Aorta (tissue), 5 donors: ENCODE measurements around the gene SLC12A4. TPM values are rescaled to one million over a fixed set of nuclear protein-coding genes. Genes with fewer than 3 reads are reported as not detected.
A peak's percentile ranks its signal among the peaks of the same experiment; 100 is the strongest.

Source experiments
- ATAC-seq: fragments of 200-7000 bp; cut with Tn5 transposase; one replicate; pipeline ENCODE4 v1.9.1; 2022; ENCODE audit warnings: moderate library complexity; ENCODE audit not compliant: low FRiP score
- DNase-seq, 2 donors: peaks; one replicate each; pipeline ENCODE4 v3.0.0-alpha.2; 2020
- H3K27ac ChIP-seq, 2 donors: one replicate each; pipeline ENCODE4 v1.5.1; 2013; ENCODE audit warnings: low read length in 2 of 2, mild to moderate bottlenecking in 2 of 2, moderate library complexity in 2 of 2, control low read depth in 1 of 2, inconsistent platforms in 1 of 2, low read depth in 1 of 2
- H3K27me3 ChIP-seq, 2 donors: one replicate each; pipeline ENCODE4 v1.6.1; 2013; ENCODE audit warnings: control low read depth in 1 of 2, low read length in 1 of 2, mild to moderate bottlenecking in 1 of 2, moderate library complexity in 1 of 2; ENCODE audit not compliant: insufficient read depth in 2 of 2, control insufficient read depth in 1 of 2
- H3K36me3 ChIP-seq, 2 donors: one replicate each; pipeline ENCODE4 v1.6.1; 2013; ENCODE audit warnings: control low read depth in 1 of 2, low read length in 1 of 2, mild to moderate bottlenecking in 1 of 2; ENCODE audit not compliant: insufficient read depth in 2 of 2, control insufficient read depth in 1 of 2
- H3K4me1 ChIP-seq, 2 donors: one replicate each; pipeline ENCODE4 v1.6.1; 2013; ENCODE audit warnings: low read length in 2 of 2, control low read depth in 1 of 2, mild to moderate bottlenecking in 1 of 2, moderate library complexity in 1 of 2; ENCODE audit not compliant: insufficient read depth in 2 of 2, control insufficient read depth in 1 of 2
- H3K4me3 ChIP-seq, 2 donors: one replicate each; pipeline ENCODE4 v1.5.1; 2013; ENCODE audit warnings: low read length in 2 of 2, control low read depth in 1 of 2, mild to moderate bottlenecking in 1 of 2
- H3K9me3 ChIP-seq: one replicate; pipeline ENCODE4 v1.6.1; 2013; ENCODE audit warnings: mild to moderate bottlenecking, low read length; ENCODE audit not compliant: control insufficient read depth
- WGBS, 2 donors: extraction: QIAGEN DNeasy Blood & Tissue Kit; methylation state at CpG; one replicate each; pipeline ENCODE4 v1.1.7; 2013; 5-methylcytosine and 5-hydroxymethylcytosine counted together
- intact Hi-C, 2 donors: fragments of 100-400 bp; cut with DNase I; formaldehyde crosslinking; loops; one replicate each; pipeline versions ENCODE4 v1.14.2 to v1.15.0; 2022
- polyA plus RNA-seq, 2 donors: library from polyadenylated mRNA; stranded (reverse); fragments of 200-250 nt; gene quantifications; one replicate each; pipeline ENCODE4 v1.2.3, GENCODE V29; 2013
- total RNA-seq, 2 donors: library from RNA; stranded (reverse); fragmentation: NEBNext Ultra II Directional; extraction: Animal tissue kit (Norgen Biotek cat#: 25700); gene quantifications; one replicate each; pipeline ENCODE4 v1.2.1, GENCODE V29; 2021
- donor health status: healthy with polysubstance abuse.
- donor health status: Bipolar disorder and iron deficiency.
- donor health status: DM: no; HTN: no; CAD: no.
- donor health status: DM: no; HTN: no; CAD: no.
- donor health status: DM: yes; HTN: yes; CAD: no.

Gene SLC12A4
- total and polyA plus RNA-seq, 4 donors, result 15.8 to 139 (median 106) TPM

DNA sequence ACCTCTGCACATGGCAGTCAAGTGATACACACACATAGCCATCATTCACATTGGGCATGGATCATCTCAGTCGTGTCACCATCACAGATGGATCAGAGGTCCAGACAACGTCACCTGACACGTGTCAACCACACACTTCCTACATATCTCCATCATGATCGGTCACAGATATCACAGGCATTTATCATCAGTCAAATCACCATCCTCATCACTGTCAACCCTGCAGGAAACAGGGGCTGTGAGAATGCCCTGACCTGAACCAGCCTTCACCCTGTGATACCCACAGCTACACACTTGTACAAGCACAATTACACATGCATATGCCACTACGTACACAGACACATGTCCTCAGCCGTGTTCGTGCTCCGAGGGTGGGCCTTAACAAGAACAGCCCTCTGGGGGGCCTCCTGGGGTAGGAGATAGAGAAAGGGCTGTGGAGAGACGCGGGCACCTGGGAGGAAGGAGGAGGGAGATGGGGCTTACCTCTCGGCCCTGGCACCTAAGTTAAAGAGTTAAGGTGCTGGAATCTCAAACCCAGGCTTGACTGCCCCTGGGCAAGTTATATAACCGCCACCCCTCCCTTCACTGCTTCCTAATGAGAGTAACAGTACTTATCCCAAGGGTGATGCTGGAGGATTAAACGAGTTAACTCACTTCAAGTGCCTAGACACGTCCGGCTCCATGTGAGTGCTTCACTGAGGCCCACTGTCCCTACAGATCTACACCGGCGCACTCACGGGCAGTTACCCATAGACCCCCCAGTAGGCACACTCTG, 1.1 kb downstream of the SLC12A4 start:
- no peaks in the 10 kb centered on the region for H3K4me1 ChIP-seq
- H3K9me3 ChIP-seq, result no peaks in the 10 kb centered on the region
- H3K36me3 ChIP-seq, result no peaks in the 10 kb centered on the region
- peak overlapping the region; percentile 88 to 99 for H3K27ac ChIP-seq
- DNase-seq (no peak), ATAC-seq (no peak)
- H3K27me3 ChIP-seq, result no peaks in the 10 kb centered on the region
- intact Hi-C loops, result no loop called here
- H3K4me3 ChIP-seq, result peak overlapping the region; percentile 85 to 86
- WGBS, 2 donors, result 1 to 2% methylated on average over 18 of the region's 18 CpGs

DNA sequence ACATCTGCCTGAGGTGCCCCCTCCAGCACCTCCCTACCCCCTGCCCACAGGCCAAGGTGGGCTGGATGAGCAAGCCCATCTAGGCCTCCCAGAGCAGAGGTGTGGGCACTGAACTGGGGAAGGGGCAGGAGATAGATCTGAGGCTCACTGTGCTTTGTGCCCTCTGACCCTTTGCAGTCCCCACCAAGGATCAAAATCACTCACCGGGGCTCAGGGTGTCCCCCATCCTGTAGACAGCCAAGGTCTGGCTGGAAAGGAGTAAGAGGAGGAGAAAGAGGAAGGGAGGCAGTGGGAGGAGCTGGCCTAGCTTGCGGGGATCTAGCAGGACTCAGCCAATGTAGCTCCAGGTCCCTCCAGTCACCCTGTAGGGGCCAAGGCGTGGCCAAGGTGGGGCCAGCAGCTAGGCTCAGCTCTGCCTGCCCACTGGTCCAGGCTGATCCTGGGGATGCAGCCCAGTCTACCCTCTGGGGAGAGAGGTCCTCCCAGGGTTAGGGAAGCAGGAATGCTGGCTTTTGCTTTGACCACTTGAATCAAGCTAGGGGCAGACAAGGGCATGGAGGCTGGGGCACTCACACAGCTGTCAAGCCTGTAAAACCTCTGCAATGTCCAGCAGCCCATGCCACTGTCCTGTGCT, 1.8 kb downstream of the SLC12A4 start:
- H3K36me3 ChIP-seq, result peaks cover 0 to 2% of the 10 kb centered on the region in 2 donors
- DNase-seq (peak in 1 of 2 donors; percentile 77), ATAC-seq (peak; percentile 16)
- H3K27ac ChIP-seq, result peak overlapping the region in 1 of 2 donors; percentile 99
- intact Hi-C loops, result no loop called here
- no peaks in the 10 kb centered on the region for H3K9me3 ChIP-seq
- peak overlapping the region; percentile 85 to 86 for H3K4me3 ChIP-seq
- no peaks in the 10 kb centered on the region for H3K4me1 ChIP-seq
- WGBS, 2 donors, result 0 to 12% methylated on average over 2 to 3 of the region's 3 CpGs
- H3K27me3 ChIP-seq, result no peaks in the 10 kb centered on the region

DNA sequence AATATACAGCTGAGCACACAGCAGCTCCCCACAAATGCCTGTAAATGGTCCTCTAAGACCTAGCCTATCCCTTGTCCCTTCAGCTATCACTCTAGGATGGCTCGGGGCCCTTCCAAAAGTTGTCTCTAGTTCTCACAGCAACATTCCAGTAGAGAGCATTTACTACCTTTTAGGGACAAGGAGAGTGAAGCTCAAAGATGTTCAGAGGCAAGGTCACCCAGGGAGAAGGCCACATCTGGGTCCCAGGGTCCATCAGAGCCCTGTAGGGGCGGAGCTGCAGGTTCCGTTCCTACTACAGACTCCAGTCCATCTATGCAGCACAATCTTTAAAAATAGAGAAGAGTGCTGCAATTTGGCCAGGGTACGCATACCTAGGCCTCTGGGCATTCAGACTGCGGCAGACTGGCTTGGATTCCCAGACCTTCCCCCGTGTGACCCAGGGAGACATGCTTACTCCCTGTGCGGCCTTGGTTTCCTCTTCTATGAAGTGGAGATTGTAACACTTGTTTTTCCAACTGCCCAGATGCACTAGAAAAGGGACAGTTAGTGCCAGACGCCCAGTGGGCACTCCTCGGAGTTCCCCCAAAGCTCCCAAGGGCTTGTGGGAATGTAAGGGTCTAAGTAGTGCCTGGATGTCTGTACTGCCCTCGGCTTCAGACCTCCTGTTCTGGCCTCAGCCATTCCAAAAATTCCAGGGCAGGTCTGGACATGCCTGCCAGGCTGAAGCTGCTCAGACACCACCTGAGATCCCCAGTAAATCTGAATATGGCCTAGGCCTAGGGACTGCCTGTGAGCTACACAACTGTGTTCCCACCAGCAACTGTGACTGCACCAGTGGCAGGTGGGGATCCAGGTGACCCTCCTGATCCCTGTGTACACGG, 2.5 kb downstream of the SLC12A4 start:
- Histone ChIP-seq H3K27ac (peak overlapping the region in 1 of 2 donors; percentile 99), H3K4me1 (no peaks in the 10 kb centered on the region), H3K9me3 (no peaks in the 10 kb centered on the region), H3K4me3 (no peak overlapping the region), H3K27me3 (no peaks in the 10 kb centered on the region), H3K36me3 (peaks cover 0 to 6% of the 10 kb centered on the region in 2 donors)
- intact Hi-C loops, result no loop called here
- DNase-seq (no peak), ATAC-seq (no peak)
- WGBS, 2 donors, result 12 to 13% methylated on average over 11 of the region's 11 CpGs

- Histone ChIP-seq H3K27ac (peak overlapping the region in 1 of 2 donors; percentile 23), H3K4me3 (no peak overlapping the region), H3K4me1 (no peaks in the 10 kb centered on the region), H3K9me3 (no peaks in the 10 kb centered on the region), H3K27me3 (no peaks in the 10 kb centered on the region), H3K36me3 (peaks cover 0 to 9% of the 10 kb centered on the region in 2 donors)
- WGBS, 2 donors, result 32 to 35% methylated on average over 6 of the region's 6 CpGs
- intact Hi-C loops, result no loop called here
- ATAC-seq, result no peak
- no peak for DNase-seq
Observed at GRCh38 chr16:67964477-67965131, 3.8 kb downstream of the SLC12A4 start.

GRCh38 chr16:67963662-67964321, 4.6 kb downstream of the SLC12A4 start:
- Histone ChIP-seq H3K4me3 (no peak overlapping the region), H3K27ac (no peak overlapping the region), H3K27me3 (no peaks in the 10 kb centered on the region), H3K4me1 (no peaks in the 10 kb centered on the region), H3K36me3 (peaks cover 0 to 9% of the 10 kb centered on the region in 2 donors), H3K9me3 (no peaks in the 10 kb centered on the region)
- 22 to 27% methylated on average over 32 of the region's 32 CpGs for WGBS, 2 donors
- DNase-seq (peak in 1 of 2 donors; percentile 80), ATAC-seq (no peak)
- intact Hi-C loops, result no loop called here

GRCh38 chr16:67963292-67963661, 5.2 kb downstream of the SLC12A4 start:
- ATAC-seq, result no peak
- no peak for DNase-seq
- 35 to 49% methylated on average over 2 of the region's 2 CpGs for WGBS, 2 donors
- H3K36me3 ChIP-seq, result peaks cover 0 to 9% of the 10 kb centered on the region in 2 donors
- intact Hi-C loops, result no loop called here
- no peaks in the 10 kb centered on the region for H3K27me3 ChIP-seq
- H3K4me1 ChIP-seq, result no peaks in the 10 kb centered on the region
- no peak overlapping the region for H3K4me3 ChIP-seq
- no peaks in the 10 kb centered on the region for H3K9me3 ChIP-seq
- H3K27ac ChIP-seq, result no peak overlapping the region

DNA sequence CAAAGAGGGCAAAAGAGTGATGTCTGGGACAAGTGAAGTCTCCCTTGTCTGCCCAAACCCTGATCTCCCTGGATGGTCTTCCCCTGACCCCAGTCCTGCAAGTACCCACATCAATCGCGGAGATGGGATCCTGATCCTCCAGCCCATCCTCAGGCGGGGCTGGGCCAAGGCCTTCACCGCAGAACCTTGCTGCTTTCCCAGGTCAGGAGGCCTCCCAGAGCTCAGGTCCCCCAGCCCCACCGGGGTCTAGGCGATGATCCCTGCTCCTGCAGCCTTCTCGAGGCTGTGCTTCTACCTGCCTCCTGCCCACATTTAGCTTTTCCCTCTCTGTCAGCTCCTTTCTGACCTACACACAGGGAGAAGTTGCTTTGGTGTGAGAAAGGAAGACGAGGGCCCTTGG, 6.3 kb downstream of the SLC12A4 start:
- peaks cover 0 to 9% of the 10 kb centered on the region in 2 donors for H3K36me3 ChIP-seq
- ATAC-seq, result no peak
- no peak overlapping the region for H3K27ac ChIP-seq
- WGBS, 2 donors, result 89 to 90% methylated on average over 8 of the region's 8 CpGs
- H3K4me3 ChIP-seq, result no peak overlapping the region
- H3K9me3 ChIP-seq, result no peaks in the 10 kb centered on the region
- DNase-seq, result no peak
- H3K27me3 ChIP-seq, result no peaks in the 10 kb centered on the region
- H3K4me1 ChIP-seq, result no peaks in the 10 kb centered on the region
- intact Hi-C loops, result no loop called here

- no peak overlapping the region for H3K27ac ChIP-seq
- no peak overlapping the region for H3K4me3 ChIP-seq
- WGBS, 2 donors, result 69 to 73% methylated on average over 13 of the region's 13 CpGs
- DNase-seq, result peak in 1 of 2 donors; percentile 64
- H3K36me3 ChIP-seq, result peaks cover 0 to 9% of the 10 kb centered on the region in 2 donors
- H3K4me1 ChIP-seq, result no peaks in the 10 kb centered on the region
- ATAC-seq, result no peak
- no peaks in the 10 kb centered on the region for H3K27me3 ChIP-seq
- no peaks in the 10 kb centered on the region for H3K9me3 ChIP-seq
- intact Hi-C loops, result no loop called here
Observed at GRCh38 chr16:67961551-67961957, 6.9 kb downstream of the SLC12A4 start.
